Activated CD4-positive, alpha-beta memory T cell treated with anti-CD3 and anti-CD28 coated beads for 36 hours (primary cell): ENCODE results near the gene AKAP5. TPM values are rescaled to one million over a fixed set of nuclear protein-coding genes. Genes with fewer than 3 reads are reported as not detected.

Experiments
- total RNA-seq, 2 experiments: library from RNA; stranded (reverse); gene quantifications; one replicate each; pipeline ENCODE4 v1.2.3, GENCODE V29; 2021

Gene AKAP5
- total RNA-seq, 2 experiments from 2014 or later, result 0.74 to 1.1 TPM

Other genes with a start within 250 kb of the AKAP5 start
- gene ESR2, start 171.1 kb upstream of the AKAP5 start, total RNA-seq, result under 1 TPM; 0.17 to 0.45 TPM
- 100 to 1,000 TPM; 212 to 221 TPM for gene MTHFD1, start 77.1 kb upstream of the AKAP5 start, total RNA-seq
- gene ZBTB25, start 38.3 kb downstream of the AKAP5 start, total RNA-seq, result 10 to 100 TPM; 24.2 to 27.5 TPM
- 10 to 100 TPM; 29.8 to 31.8 TPM for gene ZBTB1, start 39.3 kb downstream of the AKAP5 start, total RNA-seq
- 1 to 10 TPM; 6.6 to 6.7 TPM for gene HSPA2, start 75.2 kb downstream of the AKAP5 start, total RNA-seq
- under 1 TPM; 0.19 to 0.31 TPM for gene PPP1R36, start 84.5 kb downstream of the AKAP5 start, total RNA-seq
- gene PLEKHG3, start 238.9 kb downstream of the AKAP5 start, total RNA-seq, result 10 to 100 TPM; 20.1 to 22.6 TPM